HG03066 (cell line): ENCODE data around the gene SMPD3.

Source experiments
- ATAC-seq: cut with Tn5 transposase; IDR thresholded peaks from one replicate; pipeline ENCODE4 v1.9.1; 2021; ENCODE audit warnings: low read depth; ENCODE audit not compliant: unreplicated experiment

Gene SMPD3

DNA sequence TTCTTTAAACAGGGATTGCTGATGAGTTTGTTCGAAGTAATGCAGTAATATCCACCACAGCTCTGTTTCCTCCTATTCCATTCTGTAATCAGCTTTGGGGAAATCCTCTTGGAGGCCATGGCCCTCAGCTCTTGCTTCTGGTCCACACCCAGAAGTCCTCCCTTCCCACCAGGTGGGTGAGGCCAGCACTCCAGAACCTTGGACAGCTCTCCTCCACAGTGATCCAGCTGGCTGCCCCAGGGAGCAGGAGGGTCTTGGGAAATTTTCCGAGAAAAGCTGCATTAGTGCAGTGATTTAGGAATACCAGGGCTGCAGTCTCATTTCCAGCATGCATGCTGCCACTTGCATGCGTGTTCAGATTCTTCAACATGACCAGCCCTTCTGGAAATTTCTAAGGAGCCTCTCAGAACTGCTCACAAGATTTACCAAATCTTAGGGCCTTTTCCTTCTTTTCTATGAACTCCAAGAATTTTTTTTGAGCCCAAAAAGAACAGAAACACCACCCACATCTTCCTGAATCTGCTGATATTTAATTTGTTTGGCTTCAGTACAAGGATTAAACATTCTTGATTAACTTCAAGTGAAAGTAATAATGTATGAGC is 4.2 kb downstream of the SMPD3 start:
- no peak for ATAC-seq

DNA sequence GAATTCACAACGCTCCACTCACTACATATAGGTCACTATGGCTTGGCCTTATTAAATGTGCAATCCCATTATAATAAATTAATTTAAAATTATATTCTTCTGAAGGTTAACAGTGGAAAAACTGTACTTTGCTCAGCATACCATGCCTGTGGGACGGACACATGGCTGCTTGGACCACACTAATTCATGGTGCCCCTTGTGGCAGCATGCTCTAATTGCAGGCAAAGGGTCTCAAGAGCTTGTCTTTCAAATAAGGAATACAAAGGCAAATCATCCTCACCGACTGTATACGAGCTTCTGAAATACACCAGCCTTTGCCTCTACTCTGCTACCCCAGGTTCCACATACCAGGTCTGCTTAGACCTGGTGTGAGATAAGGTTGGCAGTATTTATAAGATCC is 11.7 kb downstream of the SMPD3 start:
- ATAC-seq, result no peak

DNA sequence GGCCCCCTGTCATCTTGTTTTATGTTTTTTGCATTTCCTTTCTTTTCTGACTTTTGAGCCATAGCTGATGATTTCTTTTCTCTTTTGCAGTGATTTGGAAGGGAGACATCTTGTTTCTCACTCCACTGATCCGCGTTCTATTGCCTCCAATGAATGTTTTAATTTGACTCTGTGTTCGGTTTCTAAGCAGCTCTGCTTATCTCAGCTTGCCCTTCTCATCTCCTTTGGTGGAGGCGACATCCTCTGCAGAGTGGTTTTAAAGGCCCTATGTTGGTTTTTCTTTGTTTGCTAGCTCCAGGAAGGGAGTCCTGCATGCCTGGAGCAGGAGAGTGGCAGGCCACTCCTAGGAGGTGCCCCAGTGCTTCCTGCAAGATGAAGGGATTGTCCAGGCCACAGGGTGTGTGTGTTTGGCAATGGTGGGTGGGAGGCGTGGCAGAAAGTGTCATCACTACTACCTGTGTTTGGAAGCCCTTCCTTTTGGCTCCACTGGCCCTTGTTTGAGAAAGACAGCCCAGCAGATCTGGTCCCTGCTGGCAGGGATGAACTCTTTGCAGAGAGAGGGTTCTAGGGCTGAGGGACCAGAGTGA is 13.6 kb downstream of the SMPD3 start:
- ATAC-seq, result no peak

DNA sequence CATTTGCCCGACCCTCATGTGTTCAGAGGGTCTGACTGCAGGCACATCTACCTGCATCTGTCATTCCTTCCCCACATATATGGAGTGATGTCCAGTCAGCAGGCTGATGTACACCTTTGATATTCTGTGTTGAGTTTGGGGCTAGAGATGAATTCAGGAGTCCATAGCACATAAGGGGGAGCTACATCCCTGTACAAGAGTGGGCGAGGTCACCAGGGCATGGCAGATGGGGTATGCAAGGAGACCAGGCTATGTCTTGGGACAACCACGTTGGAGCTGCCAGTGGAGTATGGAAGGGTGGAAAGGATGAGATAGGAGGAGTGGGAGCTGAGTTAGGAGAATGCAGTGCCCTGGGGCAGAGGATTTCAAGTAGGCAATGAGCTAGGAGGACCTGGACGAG is 15.0 kb downstream of the SMPD3 start:
- no peak for ATAC-seq

DNA sequence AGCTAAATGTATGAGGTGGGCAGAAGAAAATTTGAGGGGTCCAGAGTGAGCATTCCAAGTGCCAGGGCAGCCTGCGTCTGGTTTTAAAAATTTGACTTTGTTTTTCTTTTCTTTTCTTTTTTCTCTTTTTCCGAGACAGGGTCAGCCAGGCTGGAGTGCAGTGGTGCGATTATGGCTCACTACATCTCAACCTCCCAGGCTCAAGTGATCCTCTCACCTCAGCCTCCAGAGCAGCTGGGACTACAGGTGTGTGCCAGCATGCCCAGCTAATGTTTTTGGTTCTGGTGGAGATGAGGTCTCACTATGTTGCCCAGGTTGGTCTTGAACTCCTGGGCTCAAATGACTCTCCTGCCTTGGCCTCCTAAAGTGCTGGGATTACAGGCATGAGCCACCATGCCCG is 15.6 kb downstream of the SMPD3 start:
- ATAC-seq, result no peak

DNA sequence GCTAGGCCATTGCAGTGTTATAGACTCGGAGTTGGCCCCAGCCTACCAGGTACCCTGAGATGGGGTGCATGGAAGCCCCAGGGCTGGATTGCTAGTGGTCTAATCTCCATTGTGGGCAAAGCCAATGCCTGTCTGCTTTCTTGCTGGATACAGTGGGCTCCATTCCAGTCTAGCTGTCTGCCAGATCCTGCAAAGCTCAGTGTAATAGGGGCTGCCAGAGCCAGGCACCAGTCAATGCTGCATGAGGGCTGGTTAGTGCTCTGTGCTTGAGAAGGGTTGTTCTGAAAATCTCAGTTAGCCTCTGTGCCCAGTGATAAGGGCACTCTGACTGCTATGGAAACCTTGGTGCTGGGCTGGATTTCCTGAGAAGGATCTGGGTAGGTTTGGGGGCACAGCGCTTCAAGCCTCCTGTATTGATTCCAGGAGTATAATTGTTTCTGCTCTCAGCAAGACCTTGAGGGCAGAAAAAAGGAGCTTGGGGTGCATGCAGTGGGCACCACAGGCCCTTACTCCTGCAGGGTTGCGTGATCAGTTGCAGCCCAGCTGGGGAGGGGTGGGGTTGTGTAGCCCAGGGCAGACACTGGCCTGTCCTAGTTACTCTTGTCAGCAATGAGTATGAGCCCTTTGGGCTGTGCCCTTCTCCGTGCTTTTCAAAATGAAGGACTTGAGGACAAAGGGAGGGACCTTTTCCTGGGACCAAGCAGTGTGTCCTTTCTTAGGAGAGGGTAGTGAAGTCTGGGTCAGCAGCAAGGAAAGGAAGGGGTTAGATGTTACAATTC is 19.0 kb downstream of the SMPD3 start:
- ATAC-seq, result no peak

DNA sequence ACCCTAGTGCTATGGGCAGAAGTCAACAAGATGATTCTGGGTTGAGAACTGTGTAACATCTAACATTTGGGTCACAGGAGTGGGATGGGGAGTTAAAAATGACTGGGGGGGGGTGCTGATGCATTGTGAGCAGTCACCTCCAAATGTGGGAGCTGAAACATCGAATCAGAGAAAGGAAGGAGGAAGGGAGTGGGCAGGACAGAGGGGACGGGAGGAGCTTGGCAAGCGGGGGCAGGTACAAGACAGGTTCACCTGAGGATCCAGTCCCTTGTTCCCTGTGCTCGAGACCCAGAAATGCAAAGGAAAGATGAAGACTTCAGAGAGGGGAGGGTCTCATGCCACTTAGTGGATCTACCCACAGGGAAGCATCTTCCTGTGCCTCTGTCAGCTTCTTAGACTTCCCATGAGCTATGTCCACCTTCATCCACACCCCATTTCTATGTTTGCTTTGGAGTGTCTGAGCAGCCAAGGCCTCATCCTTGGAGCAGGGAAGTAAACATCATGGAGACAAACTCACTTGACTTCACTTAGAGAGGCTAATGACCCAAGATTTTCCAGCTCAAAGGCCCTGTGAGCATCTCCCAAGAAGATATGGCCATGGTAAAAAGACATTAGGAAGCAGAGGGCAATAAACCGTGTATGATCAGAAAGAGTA is 20.5 kb downstream of the SMPD3 start:
- ATAC-seq, result no peak

DNA sequence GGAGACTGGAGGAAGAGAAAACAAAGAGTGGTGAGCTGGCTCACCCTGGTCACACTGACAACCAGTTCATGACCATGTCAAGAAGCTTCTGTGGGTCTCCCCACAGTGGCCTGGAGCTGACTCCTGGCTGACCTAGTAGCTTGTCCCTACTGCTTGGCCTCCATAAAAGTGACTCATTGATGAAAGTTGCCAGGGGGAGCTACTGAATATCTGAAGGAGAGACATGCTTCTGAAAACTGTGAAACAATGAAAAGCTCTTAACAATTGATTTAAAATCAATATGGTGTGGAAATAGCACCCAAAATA is 22.0 kb downstream of the SMPD3 start:
- ATAC-seq, result no peak

DNA sequence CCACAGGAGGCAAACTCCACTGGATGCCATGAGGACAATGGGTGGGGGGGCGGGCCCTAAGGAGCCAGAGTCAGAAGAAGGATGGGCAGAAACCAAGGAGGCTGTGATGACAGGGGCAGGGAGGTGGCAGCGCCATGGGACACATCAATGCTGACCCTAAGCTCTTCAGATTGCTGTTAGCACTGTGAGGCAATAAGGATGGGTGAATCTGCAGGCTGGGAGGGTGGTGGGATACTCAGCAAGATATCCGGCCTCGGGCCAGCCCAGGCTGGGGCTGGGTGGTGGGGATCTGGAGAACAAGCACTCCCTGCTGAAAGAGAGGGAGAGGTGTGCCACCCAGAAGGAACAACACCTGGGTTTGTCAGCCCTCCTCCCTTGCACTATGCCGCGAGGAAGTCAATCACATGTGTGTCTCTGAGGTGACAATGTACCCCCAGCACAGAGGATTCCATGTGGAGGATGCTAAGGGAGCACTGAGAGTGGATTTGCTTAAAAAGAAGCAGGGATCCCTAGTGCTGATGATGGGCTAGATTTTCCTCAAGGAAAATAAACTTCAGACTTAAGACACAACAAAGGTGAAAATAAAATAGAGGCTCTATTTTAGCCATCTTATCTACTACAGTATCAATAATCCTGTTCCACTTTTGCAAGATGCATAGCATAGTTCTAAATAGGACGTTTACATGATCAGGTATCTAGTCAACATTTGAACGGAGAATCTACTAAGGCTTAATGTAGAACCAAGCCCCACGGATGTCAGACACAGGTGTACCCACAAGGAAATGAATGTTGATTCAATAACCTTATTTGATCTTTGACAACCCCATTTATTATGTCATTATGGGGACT is 22.6 kb downstream of the SMPD3 start:
- ATAC-seq, result no peak

DNA sequence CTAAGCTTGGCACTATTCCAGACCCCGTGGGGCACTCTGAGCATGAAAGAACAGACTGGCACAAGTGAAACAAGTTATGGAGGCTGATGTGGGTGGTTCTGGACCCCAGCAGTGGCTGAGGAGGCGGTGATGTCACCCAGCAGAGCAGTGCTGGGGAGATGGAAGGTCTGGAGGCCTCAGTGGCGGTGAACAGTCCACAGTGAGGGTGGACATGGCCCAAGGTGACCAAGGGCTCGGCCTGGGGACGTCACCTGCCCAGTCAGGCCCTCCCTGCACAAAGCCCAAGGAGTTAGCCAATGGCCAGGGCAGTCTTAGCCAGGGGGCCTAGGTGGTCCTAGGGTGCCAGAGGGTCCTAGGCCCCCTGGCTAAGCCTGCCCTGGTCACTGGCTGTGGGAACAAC is 24.5 kb downstream of the SMPD3 start:
- ATAC-seq, result no peak

DNA sequence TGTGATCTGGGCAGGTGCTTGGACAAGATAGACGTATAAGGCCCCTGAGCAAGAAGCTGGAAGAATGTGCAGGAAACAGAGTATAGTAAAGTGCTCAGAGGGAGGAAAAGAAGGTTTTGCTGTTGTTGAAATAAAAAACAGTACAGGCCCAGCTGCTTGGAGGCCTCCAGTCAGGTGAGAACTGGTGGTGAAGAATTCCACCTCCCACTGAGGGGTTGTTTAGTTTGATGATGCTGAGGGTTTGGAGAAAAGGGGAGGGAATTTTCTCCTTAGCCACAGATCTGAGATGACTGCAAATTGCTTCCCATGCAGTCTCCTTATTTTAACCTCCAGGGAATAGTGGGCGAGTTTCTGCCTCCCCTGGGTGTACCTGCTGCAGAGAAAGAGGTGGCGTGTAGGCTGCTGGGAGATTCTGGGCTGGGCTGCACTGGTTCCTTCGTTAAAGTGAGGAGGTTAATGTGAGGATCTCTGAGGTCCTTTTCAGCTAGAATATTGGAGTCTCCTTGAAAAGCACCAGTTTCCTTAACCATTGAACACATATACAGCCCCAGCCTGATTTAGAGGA is 25.8 kb downstream of the SMPD3 start:
- no peak for ATAC-seq

DNA sequence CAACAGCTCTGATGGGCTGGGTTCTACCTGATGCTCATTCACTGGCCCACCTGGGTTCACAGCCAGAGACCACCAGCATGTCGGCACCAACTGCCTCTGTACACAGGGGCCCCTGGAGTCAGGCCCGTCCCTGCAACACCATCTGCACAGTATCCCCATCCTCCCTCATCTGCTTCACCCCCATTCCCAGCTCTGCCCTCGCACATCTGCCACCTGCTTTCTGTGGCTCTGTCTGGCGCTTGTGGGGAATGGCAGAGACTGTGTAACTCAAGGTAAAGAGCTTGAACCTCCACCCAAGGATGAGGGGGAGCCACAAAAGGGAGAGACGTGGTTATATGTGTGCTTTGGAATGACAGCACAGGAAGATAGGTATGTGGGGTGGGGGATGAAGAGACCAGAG is 27.2 kb downstream of the SMPD3 start:
- no peak for ATAC-seq

DNA sequence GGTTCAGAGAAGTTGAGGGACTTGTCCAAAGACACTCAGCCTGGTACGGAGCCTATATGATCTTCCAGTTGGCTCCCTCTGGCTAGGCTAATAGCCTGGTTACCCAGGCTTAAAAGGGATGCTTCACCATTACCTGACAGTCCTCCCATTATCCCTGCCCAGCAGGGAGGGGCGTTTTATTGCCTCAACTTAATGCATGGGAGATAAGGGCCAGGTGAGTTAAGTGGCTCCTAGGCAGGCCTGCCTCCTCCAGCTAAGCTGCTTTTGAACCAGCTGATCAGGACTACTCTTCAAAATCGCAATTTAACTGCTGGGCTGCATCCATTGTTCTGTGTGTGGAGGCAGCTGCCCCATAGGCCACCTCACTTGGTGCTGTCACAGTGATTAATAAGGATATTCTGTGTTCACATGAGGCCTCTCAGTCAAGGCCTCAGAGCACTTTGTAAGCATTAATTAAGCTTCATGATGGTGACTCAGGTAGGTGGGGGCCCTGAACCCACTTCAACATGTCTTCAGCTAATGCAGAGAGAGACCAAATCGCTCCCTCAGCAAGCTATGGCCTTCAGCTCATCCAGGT is 27.9 kb downstream of the SMPD3 start:
- no peak for ATAC-seq

DNA sequence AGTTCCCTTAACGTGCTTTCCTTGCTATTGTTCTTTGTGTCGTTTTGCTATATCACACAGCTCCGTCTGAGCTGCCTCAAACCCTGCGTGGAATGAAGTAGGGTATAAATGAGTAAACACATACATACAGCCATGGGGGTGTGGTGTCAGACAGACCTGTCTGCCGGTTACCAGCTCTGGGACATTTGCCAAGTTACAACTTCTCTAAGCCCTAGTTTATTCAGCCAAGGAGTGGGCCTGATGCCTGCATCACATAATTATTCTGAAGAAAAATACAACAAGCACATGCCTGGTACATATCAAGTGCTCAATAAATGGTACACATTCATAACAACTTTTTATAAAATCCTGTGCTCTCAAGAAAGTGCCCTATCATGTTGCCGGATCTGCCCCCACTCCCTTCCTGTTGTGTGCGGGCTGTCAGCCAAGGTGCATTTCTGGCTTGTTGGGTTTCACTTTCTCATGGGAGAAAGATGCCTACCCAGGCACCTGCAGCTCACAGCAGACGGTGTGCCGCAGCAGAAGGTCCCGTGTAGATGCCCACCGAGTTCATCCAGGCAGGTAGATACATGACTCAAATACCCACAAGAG is 30.5 kb downstream of the SMPD3 start:
- peak; percentile 51 for ATAC-seq

DNA sequence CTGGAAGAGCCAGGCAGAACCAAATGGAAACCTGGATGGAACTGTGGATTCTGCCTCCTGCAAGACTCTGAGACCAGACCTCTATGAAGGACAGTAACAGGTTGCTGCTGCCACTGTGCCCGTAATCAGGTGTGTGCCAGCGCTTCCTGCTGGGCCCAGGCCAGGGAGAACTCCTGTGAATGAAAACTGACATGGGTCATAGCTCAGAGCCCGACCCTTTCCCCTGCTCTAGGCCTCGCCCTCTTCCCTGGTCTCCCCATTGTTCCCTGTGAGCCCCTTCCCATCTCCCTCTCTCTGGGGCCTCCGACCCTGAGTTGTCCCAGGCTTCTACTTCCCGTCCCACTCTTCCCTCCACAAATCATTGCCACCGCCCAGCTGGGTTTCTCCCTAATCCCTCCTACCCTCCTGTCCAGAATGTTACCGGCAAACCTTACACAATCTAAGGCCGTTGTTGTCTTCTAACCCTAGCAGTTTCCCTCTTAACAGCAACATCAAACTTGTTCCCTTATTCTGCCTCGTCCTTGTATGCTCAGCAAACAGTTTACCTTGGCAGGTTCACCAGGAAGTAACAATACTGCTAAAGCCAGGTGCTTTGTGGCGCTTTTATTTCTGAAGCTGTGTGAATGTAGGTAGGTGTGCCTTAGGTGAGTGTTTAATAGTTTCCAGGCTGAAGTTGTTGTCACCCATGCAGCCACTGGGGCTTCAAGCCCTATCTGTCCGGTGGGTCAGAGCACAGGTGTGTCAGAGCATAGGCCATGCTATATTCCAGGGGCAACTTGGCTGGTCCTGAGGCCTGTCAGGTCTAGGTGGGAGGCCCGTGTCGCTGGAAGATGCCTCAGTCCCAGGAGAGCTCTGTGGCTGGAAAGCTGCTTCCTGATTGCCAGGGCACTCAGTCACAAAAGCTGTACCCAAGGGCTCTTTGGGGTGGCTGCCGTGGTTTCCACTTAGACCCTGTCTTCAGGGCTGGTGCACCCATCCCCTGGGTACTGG is 32.0 kb downstream of the SMPD3 start:
- ATAC-seq, result no peak

DNA sequence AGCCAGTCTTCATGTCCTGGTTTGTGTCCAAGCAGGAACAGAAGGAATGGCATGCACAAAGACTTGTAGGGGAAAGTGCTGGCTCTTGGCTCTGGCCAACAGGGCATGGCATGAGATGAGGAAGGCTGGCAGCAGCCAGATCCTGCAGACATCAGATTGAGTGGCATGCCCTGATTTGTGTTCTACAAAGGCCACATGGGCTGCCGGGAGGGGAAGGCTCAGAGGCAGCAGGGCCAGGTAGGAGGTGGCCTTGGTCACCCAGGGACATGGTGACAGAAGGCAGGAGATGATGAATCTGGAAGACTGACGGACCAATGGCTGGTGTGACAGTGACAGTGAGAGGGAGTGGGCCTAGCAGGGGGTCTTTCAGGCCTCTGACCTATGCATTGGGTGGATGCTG is 33.7 kb downstream of the SMPD3 start:
- no peak for ATAC-seq

DNA sequence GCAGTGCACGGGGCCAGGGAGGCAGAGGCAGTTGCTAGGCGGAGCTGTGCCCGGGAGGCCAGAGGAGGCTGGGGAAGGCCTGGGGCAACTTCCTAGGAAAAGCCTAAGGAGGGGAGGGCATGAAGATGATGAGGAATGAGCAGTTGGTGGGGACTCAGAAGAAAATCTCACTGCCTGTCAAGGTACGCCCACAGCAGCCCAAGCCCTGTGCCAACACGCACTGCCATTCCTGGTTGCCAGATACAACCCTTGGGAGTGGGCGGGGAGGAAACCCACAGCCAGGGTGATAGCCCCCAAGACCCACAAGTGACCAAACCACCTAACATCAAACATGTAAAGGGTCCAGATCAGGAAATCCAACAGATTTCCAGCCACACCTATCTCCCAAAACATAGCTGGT is 36.2 kb downstream of the SMPD3 start:
- no peak for ATAC-seq

DNA sequence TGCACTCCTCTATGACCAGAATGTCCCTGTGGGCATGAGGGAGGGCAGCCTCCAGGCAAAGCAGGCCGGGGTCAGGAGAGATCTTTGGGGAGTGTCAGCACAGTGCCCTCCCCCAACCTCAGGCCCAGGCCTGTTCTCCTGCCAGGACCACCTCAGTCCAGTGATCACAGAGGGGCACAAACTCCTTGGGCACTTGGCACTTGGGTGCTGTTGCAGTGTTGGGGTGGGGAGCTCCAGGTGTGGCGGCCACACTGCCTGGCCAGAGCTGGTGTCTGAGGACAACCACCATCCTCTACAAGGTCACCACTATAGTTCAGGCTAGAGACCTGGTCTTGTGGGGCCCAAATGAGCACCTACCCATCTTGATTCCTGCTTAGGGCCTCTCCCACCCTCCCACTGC is 37.2 kb downstream of the SMPD3 start:
- no peak for ATAC-seq

DNA sequence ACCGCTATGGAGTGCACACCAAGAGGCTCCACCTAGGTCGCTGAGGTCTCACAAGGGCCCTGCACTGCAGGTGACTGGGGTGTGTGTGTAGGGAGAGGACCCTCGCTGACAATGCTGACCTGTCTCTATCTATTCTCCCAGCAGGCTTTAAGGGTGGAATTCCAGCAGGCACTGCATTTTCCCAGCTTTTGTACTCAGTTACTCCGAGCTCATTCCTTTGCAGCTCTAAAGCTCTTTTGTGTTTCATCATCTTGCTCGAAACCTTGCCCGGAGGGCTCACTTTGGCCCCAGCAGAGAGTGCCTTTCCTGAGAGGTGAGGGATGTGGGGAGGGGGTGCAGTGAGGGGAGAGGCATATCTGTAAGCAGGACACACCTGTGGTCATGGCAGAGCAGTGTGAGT is 39.3 kb downstream of the SMPD3 start:
- ATAC-seq, result no peak
